ENCODE measurements around the gene HDAC4.

HDAC4 gene

DNA sequence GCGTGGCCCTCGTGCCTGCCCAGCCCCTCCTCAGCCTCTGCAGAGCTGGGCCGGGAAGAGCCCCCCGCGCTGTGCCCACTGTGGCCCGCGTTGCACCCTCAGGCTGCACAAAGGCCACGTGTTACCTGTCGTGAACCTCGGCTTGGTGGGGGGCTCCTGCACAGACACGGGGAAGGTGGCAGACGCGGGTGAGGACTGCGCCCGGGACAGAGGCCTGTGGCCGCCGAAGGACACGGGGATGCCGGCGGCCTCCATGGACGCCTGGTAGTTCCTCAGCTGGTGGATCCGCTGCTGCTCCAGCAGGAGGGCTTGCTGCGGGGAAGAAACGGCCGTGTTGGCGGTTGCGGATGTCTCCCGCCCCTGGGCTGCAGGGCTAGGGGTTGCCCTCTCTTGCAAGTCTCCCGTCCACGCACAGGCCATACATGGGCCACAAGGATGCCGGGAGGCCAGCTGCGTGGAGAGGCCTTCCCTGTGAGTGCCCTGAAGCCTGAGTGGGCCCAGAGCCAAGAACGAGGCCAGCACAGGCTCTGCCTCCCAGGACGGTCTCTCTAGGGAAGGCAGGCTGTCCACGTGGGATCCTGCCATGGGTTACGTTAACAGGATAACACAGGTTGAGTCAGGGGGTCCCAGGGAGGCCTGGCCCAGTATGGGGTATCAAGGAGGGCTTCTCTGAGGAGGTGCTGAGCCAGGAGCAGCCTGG lies 289.3 kb downstream of the HDAC4 start:
- no peak for DNase-seq

DNA sequence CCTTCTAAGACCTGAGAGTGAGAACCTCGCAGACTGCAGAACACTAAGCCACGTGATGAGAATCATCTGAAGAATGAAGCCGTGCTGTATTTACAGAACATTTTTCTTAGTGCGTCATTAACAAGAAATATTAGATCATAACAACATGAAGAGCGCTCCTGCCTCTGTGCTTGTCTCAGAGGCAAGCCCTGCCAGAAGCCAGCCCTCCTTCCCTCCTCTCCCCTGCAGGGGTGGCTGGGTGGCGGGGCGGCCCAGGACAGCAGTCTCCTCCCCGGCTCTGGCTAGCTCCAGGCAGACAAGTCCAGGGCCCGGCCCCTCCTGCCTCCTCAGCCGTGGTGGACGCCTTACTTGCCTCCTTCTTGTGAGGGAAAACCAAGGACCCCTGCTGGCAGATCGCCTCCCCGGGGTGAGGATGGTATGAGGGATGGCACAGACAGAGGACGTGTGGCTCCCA lies 290.2 kb downstream of the HDAC4 start:
- DNase-seq, result no peak

DNA sequence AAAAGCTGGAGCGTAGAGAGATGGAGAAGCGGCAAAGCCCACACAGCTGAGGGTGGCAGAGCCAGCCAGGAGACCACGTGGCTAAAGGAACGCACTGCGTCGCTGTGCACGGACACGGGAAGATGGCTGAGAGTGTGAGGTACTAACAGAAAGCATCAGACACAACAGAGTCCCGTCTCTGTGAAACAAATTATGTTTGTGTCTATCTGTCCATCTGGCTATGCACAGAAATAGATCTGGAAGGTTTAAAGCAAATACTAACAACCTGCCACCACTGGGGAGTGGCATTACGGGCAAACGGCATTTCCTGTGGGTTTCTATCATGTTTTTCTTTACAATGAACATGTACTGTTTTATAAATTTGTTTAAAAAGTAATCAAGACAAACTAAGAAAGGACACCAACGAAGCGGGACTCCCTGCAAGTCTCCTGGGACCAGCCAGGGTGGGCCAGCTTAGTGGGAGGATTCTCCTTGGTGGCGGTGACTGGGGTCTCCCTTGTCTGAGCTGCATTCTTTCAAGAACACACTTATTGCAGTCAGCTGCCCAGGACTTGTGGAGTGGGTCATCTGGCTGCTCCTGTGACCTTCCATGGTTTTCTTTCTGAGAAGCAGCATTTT lies 290.8 kb downstream of the HDAC4 start:
- no peak for DNase-seq

DNA sequence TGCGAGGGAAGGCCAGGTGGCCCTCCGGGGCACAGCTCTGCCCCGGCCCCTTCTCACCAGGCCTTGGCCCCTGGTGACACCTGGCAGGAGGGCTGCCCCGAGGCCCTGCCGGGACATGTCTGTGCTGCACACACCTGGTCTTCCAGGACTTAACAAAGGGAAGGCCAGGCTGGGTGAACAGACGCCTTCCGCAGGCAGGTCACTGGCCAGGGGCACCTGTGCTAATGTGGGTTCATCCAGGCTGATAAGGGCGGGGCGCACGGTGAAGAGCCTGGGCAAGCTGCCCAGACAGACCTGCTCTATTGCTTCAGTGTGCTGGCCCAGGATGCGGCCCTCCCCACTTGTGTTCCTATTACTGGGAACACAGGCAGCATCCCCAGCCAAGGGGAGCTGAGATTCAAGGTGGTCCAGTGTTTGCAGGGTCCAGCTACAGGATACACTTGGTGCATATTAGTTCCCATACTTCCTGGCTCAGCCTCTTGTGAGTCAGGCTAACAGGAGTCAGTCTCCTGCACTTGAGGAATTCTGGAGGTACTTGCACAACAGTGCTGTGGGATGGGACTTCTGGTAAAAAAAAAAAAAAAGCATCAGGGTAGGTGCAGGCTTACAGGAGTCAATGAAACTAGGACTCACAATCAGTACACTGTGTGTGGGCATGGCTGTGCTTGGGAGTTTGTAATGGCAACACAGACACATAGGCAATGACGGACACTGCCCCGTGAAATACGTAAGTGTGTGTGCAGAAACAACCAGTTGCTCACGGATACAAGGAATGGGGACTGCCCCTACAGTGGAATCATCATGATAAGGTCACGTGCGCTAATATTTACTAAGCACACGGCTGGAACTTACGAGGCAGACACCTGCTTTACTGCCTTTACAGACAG lies 291.5 kb downstream of the HDAC4 start:
- no peak for DNase-seq

- DNase-seq, result no peak
These were observed 292.4 kb downstream of the HDAC4 start for GRCh38 chr2:239108459-239108858.

GRCh38 chr2:239107936-239108335 lies 292.9 kb downstream of the HDAC4 start:
- no peak for DNase-seq

DNA sequence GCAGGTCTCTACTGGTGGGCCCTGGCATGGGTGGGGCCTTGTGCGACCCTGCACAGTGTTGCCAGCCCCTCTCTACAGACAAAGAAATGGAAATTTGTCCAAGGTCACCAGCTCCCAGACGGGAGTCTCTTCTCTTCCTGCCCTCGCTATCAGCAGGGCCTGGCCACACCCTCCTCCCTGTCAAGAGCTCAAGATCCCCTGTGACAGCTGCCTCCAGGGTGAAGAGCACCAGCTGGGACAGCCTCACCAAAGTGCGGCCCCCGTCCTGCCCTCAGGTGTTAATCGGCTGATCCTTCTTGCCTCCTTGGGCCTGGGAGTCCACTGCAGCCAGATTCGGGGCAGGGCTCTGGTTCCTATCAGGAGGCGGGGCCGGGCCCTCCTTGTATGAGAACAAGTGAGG lies 293.9 kb downstream of the HDAC4 start:
- no peak for DNase-seq

DNA sequence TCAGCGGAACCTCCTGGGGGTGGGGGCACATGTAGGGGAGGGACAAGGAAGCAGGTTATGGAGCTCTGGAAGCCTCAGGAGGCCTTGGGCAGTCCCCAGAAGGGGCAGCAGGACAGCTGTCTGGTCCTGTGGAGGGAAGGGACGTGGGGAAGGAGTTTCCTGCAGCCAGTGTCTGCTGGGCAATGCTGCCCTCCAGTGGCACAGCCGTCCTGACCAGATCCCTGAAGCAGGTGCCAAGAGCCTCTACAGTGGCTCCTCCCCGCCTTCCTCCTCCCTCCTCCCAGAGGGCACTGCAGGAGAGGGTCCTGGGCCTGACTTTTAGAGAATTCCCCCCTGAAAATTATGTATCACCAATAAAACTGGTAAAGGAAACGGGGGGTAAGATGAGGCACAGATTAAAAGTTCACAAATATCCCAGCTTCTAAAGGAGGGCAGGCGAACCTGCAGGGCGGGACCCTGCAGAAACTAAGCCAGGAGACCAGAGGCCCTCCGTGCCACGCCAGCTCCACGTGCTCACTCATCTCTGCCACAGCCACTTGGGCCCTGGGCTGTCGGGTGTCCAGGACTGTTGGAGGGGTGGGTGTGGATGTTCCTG lies 294.4 kb downstream of the HDAC4 start:
- DNase-seq, result no peak

GRCh38 chr2:239105234-239105633 lies 295.6 kb downstream of the HDAC4 start:
- DNase-seq, result no peak

DNA sequence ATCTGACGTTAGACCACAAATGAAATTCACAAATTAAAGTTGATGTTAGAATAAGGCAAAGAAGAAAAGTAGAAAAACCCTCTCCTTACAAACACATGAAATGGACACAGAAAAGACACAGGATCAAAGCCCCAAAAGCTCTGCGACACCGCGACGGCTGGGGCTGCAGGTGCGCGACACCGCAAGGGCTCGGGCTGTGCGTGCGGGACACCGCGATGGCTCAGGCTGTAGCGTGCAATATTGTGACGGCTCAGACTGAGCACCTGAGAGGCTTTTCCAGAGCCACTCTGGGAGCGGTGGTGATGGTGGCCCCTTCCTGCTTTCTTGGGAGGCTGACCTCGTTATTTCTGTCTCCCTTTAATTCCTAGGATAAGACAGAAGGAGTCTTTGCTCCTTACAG lies 296.0 kb downstream of the HDAC4 start:
- DNase-seq, result no peak

DNA sequence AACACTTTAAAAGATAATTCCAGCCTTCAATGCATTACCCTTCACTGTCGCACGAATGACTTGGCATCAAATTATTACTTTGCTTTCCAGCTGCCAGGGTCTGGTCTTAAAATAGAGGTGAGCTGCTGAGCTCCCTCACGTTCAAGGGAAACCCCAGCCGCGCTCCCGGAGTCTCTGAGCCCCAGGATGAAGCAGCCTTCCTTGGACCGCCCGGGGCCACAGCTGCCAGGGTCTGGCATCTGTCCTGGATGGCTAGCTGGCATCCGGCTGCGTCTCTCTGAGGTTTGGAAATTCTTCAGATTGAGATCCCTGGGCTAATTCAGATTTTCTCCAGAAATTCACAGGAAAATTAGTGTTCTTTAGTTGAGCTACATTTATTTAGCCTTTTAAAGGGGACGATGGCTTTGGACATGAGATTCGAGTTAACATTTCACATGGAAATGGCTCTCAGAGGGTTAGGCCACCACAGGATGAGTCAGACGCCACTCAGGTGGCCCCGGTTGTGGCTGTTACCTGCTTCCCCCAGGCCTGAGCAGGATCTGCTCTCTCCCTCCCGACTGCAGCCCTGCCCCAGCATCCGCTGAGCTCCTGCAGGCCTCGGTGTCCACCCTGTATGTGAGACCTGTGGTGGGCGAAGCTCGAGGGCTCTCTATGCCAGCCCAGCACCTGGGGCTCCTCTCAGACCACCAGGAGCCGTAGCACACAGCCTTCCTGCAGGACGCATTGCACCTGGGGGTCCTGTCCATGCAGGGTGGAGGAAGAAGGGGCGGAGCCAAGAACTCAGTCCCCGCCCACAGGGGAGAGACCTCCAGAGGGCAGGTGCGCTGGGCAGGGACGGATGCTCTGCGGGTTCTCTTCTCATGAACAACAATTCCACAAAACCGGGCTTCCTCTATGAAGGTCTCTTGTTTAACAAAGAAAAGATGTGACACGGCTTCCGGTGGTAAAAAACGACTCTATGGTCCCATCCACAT lies 297.4 kb downstream of the HDAC4 start:
- no peak for DNase-seq

- no peak for DNase-seq
These were observed 298.6 kb downstream of the HDAC4 start for GRCh38 chr2:239102266-239102665.

DNA sequence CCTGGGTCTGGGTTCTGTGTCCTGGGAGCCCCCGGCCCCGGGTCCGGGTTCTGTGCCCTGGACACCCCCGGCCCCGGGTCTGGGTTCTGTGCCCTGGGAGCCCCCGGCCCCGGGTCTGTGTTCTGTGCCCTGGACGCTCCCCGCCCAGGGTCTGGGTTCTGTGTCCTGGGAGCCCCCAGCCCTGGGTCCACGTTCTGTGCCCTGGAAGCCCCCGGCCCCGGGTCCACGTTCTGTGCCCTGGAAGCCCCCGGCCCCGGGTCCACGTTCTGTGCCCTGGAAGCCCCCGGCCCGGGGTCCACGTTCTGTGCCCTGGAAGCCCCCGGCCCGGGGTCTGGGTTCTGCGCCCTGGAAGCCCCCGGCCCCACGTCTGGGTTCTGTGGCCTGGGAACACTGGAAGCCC lies 299.0 kb downstream of the HDAC4 start:
- DNase-seq, result no peak

GRCh38 chr2:239101071-239101470 lies 299.7 kb downstream of the HDAC4 start:
- DNase-seq, result no peak

- no peak for DNase-seq
These were observed 301.3 kb downstream of the HDAC4 start for GRCh38 chr2:239099474-239099873.

GRCh38 chr2:239098288-239098970 lies 302.4 kb downstream of the HDAC4 start:
- no peak for DNase-seq

- DNase-seq, result no peak
These were observed 303.5 kb downstream of the HDAC4 start for GRCh38 chr2:239097428-239097696.

GRCh38 chr2:239096676-239097427 lies 304.0 kb downstream of the HDAC4 start:
- no peak for DNase-seq

DNA sequence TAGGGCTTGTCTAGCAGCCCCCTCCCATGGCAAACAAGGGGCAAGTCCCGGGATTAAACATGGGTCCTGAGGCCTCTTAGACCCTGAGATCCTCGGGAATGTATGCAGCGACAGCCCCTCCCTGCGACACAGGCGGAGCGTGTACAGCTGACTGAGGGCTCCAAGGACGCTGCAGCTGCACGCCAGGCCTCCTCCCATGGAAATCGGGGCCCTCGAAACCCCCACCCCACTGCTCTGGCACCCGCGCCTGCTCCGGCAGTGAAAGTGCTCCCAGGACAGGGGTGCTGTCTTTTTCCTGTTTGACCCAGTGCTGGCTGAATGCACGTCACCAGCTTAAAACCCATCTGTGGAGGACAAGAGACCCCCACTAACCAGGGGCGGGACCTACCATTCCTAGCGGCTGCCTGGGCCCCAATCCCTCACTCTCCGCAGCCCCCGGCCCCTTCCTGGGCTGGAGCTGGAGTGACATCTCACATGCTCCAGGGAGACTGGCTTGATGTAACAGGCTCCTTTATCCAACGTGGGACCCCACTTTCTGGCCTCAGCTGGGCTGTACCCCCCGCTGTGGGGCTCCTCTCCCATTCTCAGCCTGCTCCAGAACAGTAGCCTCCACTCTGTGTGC lies 305.2 kb downstream of the HDAC4 start:
- DNase-seq, result no peak

DNA sequence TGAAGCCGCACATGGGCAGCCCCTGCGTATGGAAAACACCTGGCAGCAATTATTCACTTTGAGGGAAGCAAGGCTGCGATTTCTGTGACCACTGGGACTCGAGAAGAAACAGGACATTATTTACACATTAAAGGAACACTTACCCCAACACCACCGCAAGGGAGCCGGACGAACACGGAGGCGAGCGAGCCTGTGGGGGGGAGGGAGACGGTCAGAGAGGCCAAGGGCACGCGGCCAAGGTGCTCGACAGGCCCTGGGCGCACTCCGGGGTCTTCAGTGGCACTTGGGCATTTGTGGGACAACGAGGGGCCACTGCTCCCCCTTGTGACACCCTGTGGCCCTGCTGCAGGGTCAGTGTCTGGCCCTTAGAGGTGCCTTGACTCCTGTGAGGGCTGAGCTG lies 306.0 kb downstream of the HDAC4 start:
- no peak for DNase-seq

GRCh38 chr2:239093952-239094351 lies 306.9 kb downstream of the HDAC4 start:
- DNase-seq, result no peak

All from activated gamma-delta T cell treated with Interleukin-2 at 50 U/mL for 16 hours (primary cell).